ENCODE data around the gene PFKP. TPM values are rescaled to one million over a fixed set of nuclear protein-coding genes. Genes with fewer than 3 reads are reported as not detected.

The PFKP gene
- total and polyA plus RNA-seq, 5 donors: 86.8 to 120 (median 113) TPM

- ATAC-seq (no peak), DNase-seq (no peak)
- Histone ChIP-seq H3K4me3 (ENCODE audit: low read length) (no peak overlapping the region), H3K4me1 (ENCODE audit: control insufficient read depth, insufficient read depth, low read length) (no peaks in the 10 kb centered on the region), H3K27ac (ENCODE audit: low read length) (no peak overlapping the region), H3K9me3 (ENCODE audit: control insufficient read depth, low read length) (no peaks in the 10 kb centered on the region), H3K27me3 (ENCODE audit: control insufficient read depth, insufficient read depth) (no peaks in the 10 kb centered on the region)
- 80% methylated on average over 10 of the region's 10 CpGs for WGBS
- intact Hi-C loops (cut with DNase I): no loop called here
Observed at GRCh38 chr10:3072641-3073360, 5.5 kb downstream of the PFKP start.

- DNase-seq: no peak
- ATAC-seq: peak in 1 of 2 donors; percentile 29
- no peak overlapping the region for H3K4me3 ChIP-seq (ENCODE audit: low read length)
- H3K9me3 ChIP-seq (ENCODE audit: control insufficient read depth, low read length): no peaks in the 10 kb centered on the region
- intact Hi-C loops (cut with DNase I): no loop called here
- H3K27ac ChIP-seq (ENCODE audit: low read length): no peak overlapping the region
- WGBS: 73% methylated on average over 7 of the region's 7 CpGs
- no peaks in the 10 kb centered on the region for H3K4me1 ChIP-seq (ENCODE audit: control insufficient read depth, insufficient read depth, low read length)
- no peaks in the 10 kb centered on the region for H3K27me3 ChIP-seq (ENCODE audit: control insufficient read depth, insufficient read depth)
Observed at GRCh38 chr10:3074145-3074665, 6.9 kb downstream of the PFKP start.

- H3K9me3 ChIP-seq (ENCODE audit: control insufficient read depth, low read length): no peaks in the 10 kb centered on the region
- WGBS: 88% methylated on average over 10 of the region's 10 CpGs
- ATAC-seq: no peak
- DNase-seq: no peak
- H3K27ac ChIP-seq (ENCODE audit: low read length): no peak overlapping the region
- intact Hi-C loops (cut with DNase I): no loop called here
- H3K4me1 ChIP-seq (ENCODE audit: control insufficient read depth, insufficient read depth, low read length): no peaks in the 10 kb centered on the region
- no peaks in the 10 kb centered on the region for H3K27me3 ChIP-seq (ENCODE audit: control insufficient read depth, insufficient read depth)
- no peak overlapping the region for H3K4me3 ChIP-seq (ENCODE audit: low read length)
Observed at GRCh38 chr10:3074985-3075600, 7.7 kb downstream of the PFKP start.

- 85% methylated on average over 16 of the region's 16 CpGs for WGBS
- DNase-seq: no peak
- Histone ChIP-seq H3K27me3 (ENCODE audit: control insufficient read depth, insufficient read depth) (no peaks in the 10 kb centered on the region), H3K9me3 (ENCODE audit: control insufficient read depth, low read length) (no peaks in the 10 kb centered on the region), H3K27ac (ENCODE audit: low read length) (no peak overlapping the region), H3K4me1 (ENCODE audit: control insufficient read depth, insufficient read depth, low read length) (no peaks in the 10 kb centered on the region), H3K4me3 (ENCODE audit: low read length) (no peak overlapping the region)
- intact Hi-C loops (cut with DNase I): no loop called here
- ATAC-seq: no peak
Observed at GRCh38 chr10:3076138-3076537, 8.8 kb downstream of the PFKP start.

GRCh38 chr10:3077509-3077908 lies 10.2 kb downstream of the PFKP start:
- DNase-seq: no peak
- Histone ChIP-seq H3K4me3 (ENCODE audit: low read length) (no peak overlapping the region), H3K4me1 (ENCODE audit: control insufficient read depth, insufficient read depth, low read length) (no peaks in the 10 kb centered on the region), H3K27me3 (ENCODE audit: control insufficient read depth, insufficient read depth) (no peaks in the 10 kb centered on the region), H3K9me3 (ENCODE audit: control insufficient read depth, low read length) (no peaks in the 10 kb centered on the region), H3K27ac (ENCODE audit: low read length) (no peak overlapping the region)
- no peak for ATAC-seq
- WGBS: 86% methylated on average over 5 of the region's 5 CpGs
- intact Hi-C loops (cut with DNase I): no loop called here

- Histone ChIP-seq H3K27me3 (ENCODE audit: control insufficient read depth, insufficient read depth) (no peaks in the 10 kb centered on the region), H3K9me3 (ENCODE audit: control insufficient read depth, low read length) (no peaks in the 10 kb centered on the region), H3K4me3 (ENCODE audit: low read length) (no peak overlapping the region), H3K4me1 (ENCODE audit: control insufficient read depth, insufficient read depth, low read length) (no peaks in the 10 kb centered on the region), H3K27ac (ENCODE audit: low read length) (no peak overlapping the region)
- intact Hi-C loops (cut with DNase I): no loop called here
- no peak for DNase-seq
- WGBS: 79% methylated on average over 10 of the region's 10 CpGs
- no peak for ATAC-seq
Observed at GRCh38 chr10:3077940-3078630, 10.7 kb downstream of the PFKP start.

GRCh38 chr10:3081383-3081981 lies 14.1 kb downstream of the PFKP start:
- H3K27me3 ChIP-seq (ENCODE audit: control insufficient read depth, insufficient read depth): no peaks in the 10 kb centered on the region
- 87% methylated on average over 8 of the region's 8 CpGs for WGBS
- H3K4me3 ChIP-seq (ENCODE audit: low read length): no peak overlapping the region
- intact Hi-C loops (cut with DNase I): no loop called here
- no peaks in the 10 kb centered on the region for H3K4me1 ChIP-seq (ENCODE audit: control insufficient read depth, insufficient read depth, low read length)
- DNase-seq: no peak
- H3K27ac ChIP-seq (ENCODE audit: low read length): no peak overlapping the region
- H3K9me3 ChIP-seq (ENCODE audit: control insufficient read depth, low read length): no peaks in the 10 kb centered on the region
- ATAC-seq: no peak

GRCh38 chr10:3082290-3082689 lies 14.9 kb downstream of the PFKP start:
- peaks cover 2% of the 10 kb centered on the region for H3K4me1 ChIP-seq (ENCODE audit: control insufficient read depth, insufficient read depth, low read length)
- no peak for DNase-seq
- H3K27ac ChIP-seq (ENCODE audit: low read length): no peak overlapping the region
- H3K4me3 ChIP-seq (ENCODE audit: low read length): no peak overlapping the region
- ATAC-seq: no peak
- intact Hi-C loops (cut with DNase I): no loop called here
- 92% methylated on average over 15 of the region's 15 CpGs for WGBS
- H3K9me3 ChIP-seq (ENCODE audit: control insufficient read depth, low read length): no peaks in the 10 kb centered on the region
- no peaks in the 10 kb centered on the region for H3K27me3 ChIP-seq (ENCODE audit: control insufficient read depth, insufficient read depth)

GRCh38 chr10:3085785-3086567 lies 18.6 kb downstream of the PFKP start:
- no peak overlapping the region for H3K4me3 ChIP-seq (ENCODE audit: low read length)
- intact Hi-C loops (cut with DNase I): no loop called here
- no peak overlapping the region for H3K27ac ChIP-seq (ENCODE audit: low read length)
- ATAC-seq (no peak), DNase-seq (no peak)
- no peaks in the 10 kb centered on the region for H3K27me3 ChIP-seq (ENCODE audit: control insufficient read depth, insufficient read depth)
- H3K9me3 ChIP-seq (ENCODE audit: control insufficient read depth, low read length): no peaks in the 10 kb centered on the region
- 60% methylated on average over 20 of the region's 20 CpGs for WGBS
- peaks cover 5% of the 10 kb centered on the region for H3K4me1 ChIP-seq (ENCODE audit: control insufficient read depth, insufficient read depth, low read length)

GRCh38 chr10:3090388-3090787 lies 23.0 kb downstream of the PFKP start:
- H3K4me1 ChIP-seq (ENCODE audit: control insufficient read depth, insufficient read depth, low read length): peaks cover 10% of the 10 kb centered on the region

More at GRCh38 chr10:3090388-3090787, 23.0 kb downstream of the PFKP start:
- no peak for ATAC-seq
- H3K27me3 ChIP-seq (ENCODE audit: control insufficient read depth, insufficient read depth): no peaks in the 10 kb centered on the region
- intact Hi-C loops (cut with DNase I): no loop called here
- DNase-seq: peak in 1 of 3 donors; percentile 29
- H3K9me3 ChIP-seq (ENCODE audit: control insufficient read depth, low read length): no peaks in the 10 kb centered on the region
- 82% methylated on average over 12 of the region's 12 CpGs for WGBS
- no peak overlapping the region for H3K27ac ChIP-seq (ENCODE audit: low read length)
- no peak overlapping the region for H3K4me3 ChIP-seq (ENCODE audit: low read length)

All from right cardiac atrium (tissue), 5 donors.